Ramos (cell line): ENCODE results near the gene ARHGEF16.

Source experiments
- in situ Hi-C: fragments of 300-500 bp; cut with MboI; formaldehyde crosslinking; loops from one replicate; pipeline ENCODE4 v1.14.3; 2022; ENCODE audit warnings: low sequenced_read_pairs; ENCODE audit not compliant: unreplicated experiment

Gene ARHGEF16

GRCh38 chr1:3525551-3526482 lies 71.4 kb downstream of the ARHGEF16 start:
- in situ Hi-C loops: no loop called here

- in situ Hi-C loops: no loop called here
These were observed 73.3 kb downstream of the ARHGEF16 start for GRCh38 chr1:3527774-3528173.

GRCh38 chr1:3529099-3529729 lies 74.7 kb downstream of the ARHGEF16 start:
- in situ Hi-C loops: no loop called here

- in situ Hi-C loops: no loop called here
These were observed 75.8 kb downstream of the ARHGEF16 start for GRCh38 chr1:3530086-3530925.
